ENCODE measurements around the gene C4B.
"Not testable (repeated sequence)": the region's sequence is repeated elsewhere in the genome, so short reads cannot be mapped to it uniquely, and the experiment has no call there.

The C4B gene

GRCh38 chr6:32037136-32037535 is 22.5 kb downstream of the C4B start:
- not testable (repeated sequence) for DNase-seq (ENCODE audit: low spot score)

- not testable (repeated sequence) for DNase-seq (ENCODE audit: low spot score)
These were observed 23.3 kb downstream of the C4B start, which contains the start of gene CYP21A2 for GRCh38 chr6:32037598-32038524. CYP21A2 (plus strand) TSS chr6:32038415; CDS start chr6:32038423, 8 bp downstream.

- not testable (repeated sequence) for DNase-seq (ENCODE audit: low spot score)
These were observed 24.3 kb downstream of the C4B start for GRCh38 chr6:32038878-32039277.

DNA sequence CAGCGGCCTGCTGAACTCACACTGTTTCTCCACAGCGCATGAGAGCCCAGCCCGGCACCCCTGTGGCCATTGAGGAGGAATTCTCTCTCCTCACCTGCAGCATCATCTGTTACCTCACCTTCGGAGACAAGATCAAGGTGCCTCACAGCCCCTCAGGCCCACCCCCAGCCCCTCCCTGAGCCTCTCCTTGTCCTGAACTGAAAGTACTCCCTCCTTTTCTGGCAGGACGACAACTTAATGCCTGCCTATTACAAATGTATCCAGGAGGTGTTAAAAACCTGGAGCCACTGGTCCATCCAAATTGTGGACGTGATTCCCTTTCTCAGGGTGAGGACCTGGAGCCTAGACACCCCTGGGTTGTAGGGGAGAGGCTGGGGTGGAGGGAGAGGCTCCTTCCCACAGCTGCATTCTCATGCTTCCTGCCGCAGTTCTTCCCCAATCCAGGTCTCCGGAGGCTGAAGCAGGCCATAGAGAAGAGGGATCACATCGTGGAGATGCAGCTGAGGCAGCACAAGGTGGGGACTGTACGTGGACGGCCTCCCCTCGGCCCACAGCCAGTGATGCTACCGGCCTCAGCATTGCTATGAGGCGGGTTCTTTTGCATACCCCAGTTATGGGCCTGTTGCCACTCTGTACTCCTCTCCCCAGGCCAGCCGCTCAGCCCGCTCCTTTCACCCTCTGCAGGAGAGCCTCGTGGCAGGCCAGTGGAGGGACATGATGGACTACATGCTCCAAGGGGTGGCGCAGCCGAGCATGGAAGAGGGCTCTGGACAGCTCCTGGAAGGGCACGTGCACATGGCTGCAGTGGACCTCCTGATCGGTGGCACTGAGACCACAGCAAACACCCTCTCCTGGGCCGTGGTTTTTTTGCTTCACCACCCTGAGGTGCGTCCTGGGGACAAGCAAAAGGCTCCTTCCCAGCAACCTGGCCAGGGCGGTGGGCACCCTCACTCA is 25.0 kb downstream of the C4B start:
- not testable (repeated sequence) for DNase-seq (ENCODE audit: low spot score)

GRCh38 chr6:32040299-32041049 is 25.9 kb downstream of the C4B start:
- DNase-seq (ENCODE audit: low spot score) = not testable (repeated sequence)

DNA sequence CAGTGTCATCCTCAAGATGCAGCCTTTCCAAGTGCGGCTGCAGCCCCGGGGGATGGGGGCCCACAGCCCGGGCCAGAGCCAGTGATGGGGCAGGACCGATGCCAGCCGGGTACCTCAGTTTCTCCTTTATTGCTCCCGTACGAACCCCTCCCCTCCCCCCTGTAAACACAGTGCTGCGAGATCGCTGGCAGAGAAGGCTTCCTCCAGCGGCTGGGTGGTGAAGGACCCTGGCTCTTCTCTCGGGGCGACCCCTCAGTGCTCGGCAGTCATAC is 26.4 kb downstream of the C4B start:
- not testable (repeated sequence) for DNase-seq (ENCODE audit: low spot score)

- not testable (repeated sequence) for DNase-seq (ENCODE audit: low spot score)
These were observed 26.8 kb downstream of the C4B start for GRCh38 chr6:32041385-32041784.

GRCh38 chr6:32042276-32042675 is 27.7 kb downstream of the C4B start:
- not testable (repeated sequence) for DNase-seq (ENCODE audit: low spot score)

- not testable (repeated sequence) for DNase-seq (ENCODE audit: low spot score)
These were observed 29.2 kb downstream of the C4B start for GRCh38 chr6:32043589-32044380.

- not testable (repeated sequence) for DNase-seq (ENCODE audit: low spot score)
These were observed 30.3 kb downstream of the C4B start for GRCh38 chr6:32044916-32045315.

DNA sequence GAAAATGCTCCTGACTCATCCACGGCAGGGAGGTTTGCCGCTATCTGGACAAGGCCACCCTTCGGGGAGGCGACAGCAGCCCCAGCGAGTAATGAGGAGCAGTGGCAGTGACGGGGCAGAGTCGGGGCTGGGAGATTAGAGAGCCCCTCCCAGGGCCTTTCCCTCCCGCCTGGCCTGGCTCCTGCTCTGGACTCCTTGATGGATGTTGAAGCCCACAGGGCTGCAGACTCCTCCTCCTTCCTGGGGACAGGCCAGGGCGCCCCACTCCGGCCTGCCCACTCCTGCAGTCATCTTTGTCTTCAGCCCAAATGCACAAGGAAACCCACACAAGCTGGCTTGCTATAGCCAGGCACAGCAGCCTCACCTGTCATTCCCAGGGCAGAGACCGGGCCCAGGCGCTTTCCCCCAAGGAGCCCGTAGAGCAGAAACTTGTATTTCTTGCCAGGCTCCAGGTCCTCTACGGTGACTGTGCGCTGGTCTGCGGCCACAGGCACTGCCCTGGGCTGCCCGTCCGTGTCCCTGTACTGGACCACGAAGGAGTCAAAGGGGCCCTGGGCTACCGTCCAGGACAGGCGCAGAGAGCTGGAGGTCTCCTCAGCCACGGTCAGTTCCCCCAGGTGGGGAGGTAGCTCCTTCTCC is 31.3 kb downstream of the C4B start:
- DNase-seq (ENCODE audit: low spot score) = no peak

DNA sequence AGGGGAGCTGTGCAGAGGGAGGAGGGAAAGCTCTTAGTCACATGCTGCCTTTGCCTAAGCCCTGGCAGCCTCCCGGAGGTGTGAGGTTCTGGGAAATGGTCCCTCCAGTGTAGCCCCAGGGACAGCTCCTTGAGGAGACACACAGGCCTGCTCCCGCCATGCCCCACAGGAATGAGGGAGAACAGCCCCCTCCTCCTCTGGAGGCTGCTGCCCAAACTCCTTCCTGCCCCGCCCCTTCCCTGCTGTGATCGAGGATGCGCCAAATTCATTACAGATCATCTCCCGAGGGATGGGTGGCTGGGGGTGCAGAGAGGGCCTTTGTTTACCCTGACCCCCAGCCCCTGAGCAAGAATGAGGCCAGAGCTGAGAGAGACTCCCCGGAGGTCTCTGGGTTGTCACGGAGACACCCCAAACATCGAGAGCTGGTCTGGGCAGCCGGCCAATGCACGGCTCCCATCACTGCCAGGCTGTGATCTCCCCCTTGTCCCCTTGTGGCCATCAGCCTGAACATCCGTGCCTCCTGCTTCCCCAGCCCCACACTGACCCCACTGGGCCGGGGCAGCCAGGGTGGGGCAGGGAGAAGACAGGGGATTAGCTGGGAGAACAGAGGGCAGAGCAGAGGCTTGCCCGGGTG is 32.0 kb downstream of the C4B start:
- no peak for DNase-seq (ENCODE audit: low spot score)

GRCh38 chr6:32047084-32047478 is 32.5 kb downstream of the C4B start:
- peak; percentile 17 for DNase-seq (ENCODE audit: low spot score)

GRCh38 chr6:32047539-32047854 is 32.9 kb downstream of the C4B start:
- no peak for DNase-seq (ENCODE audit: low spot score)

GRCh38 chr6:32047855-32048766 is 33.5 kb downstream of the C4B start:
- peak; percentile 53 for DNase-seq (ENCODE audit: low spot score)

GRCh38 chr6:32049149-32049548 is 34.6 kb downstream of the C4B start:
- DNase-seq (ENCODE audit: low spot score) = not testable (repeated sequence)

DNA sequence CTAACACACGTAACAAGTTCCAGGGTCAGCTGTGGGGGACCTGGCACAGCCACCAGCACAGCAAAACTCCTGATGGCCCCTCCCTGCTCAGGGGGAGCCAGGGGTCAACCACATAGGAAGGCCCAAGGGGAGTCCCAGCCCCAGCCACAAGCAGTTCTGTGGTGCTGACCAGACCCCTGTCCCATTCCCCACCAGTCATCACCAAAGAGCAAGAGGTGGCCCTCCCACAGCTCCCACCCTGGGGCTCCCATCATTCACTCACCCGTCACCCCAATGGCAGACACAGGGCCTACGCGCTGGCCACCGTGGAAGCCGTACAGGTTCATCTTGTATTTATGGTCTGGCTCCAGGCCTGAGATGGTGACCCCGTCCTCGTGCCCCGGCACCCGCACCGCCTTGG is 35.1 kb downstream of the C4B start:
- not testable (repeated sequence) for DNase-seq (ENCODE audit: low spot score)

DNA sequence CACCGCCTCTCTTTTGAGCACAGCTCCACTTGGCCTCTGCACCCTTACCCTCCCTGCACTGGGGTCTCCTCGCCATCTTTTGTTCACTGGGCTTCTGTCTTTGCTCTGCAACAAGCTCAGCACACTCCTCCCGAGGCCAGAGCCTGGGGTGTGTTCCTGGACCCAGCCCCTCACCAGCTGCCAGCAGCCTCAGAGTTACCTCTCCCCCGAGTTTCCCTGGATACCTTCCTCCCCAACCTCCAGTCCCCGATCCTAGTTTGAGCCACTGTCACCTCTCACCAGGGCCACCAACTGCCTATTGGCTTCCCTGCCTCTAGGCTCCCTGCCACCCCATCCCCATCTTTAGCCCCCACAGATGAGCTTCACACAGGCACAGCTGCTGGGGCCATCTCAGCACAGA is 36.0 kb downstream of the C4B start:
- no peak for DNase-seq (ENCODE audit: low spot score)

DNA sequence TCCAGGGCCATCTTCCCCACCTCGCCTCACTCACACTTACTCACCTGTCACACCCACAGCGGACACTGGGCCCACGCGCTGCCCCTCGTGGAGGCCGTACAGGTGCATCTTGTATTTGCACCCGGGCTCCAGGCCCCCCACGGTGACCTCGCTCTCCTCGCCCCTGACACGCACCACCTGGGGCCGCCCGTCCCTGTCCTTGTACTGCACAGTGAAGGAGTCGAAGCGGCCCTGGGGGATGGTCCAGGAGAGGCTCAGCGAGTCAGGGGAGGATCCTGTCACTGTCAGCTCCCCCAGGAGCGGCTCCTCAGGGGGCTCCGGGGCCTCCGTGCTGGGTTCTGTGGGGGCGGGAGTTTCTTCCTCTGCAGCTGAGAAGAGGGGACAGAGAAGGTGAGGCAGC is 38.0 kb downstream of the C4B start:
- DNase-seq (ENCODE audit: low spot score) = not testable (repeated sequence)

Data from kidney tubule cell (primary cell).